ENCODE results near the gene MOCS1. TPM values are rescaled to one million over a fixed set of nuclear protein-coding genes. Genes with fewer than 3 reads are reported as not detected.

The MOCS1 gene
- total RNA-seq, 1 donor: 25.3 TPM

DNA sequence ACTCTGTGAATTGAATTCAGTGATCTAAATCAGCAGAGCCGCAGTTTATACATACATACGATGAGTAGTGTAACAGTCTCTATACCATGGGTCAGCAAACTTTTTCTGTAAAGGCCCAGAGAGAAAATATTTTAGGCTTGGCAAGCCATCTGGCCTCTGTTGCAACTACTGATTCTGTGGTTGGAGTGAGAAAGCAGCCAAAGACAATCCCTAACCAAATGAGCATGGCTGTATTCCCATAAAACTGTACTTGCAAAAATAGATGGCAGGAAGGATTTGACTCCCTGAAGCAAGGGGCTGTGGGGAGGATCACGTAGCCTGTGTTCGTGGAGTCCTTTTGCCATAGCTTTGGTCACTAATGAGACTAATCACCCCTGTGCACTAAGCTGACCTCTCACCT, 17.9 kb upstream of the MOCS1 start:
- H3K79me2 ChIP-seq (ENCODE audit: insufficient read depth, low read length): no peaks in the 10 kb centered on the region
- peaks cover 6% of the 10 kb centered on the region for H3K4me1 ChIP-seq (ENCODE audit: insufficient read depth, low read length)
- TF ChIP-seq, protein P1, sequence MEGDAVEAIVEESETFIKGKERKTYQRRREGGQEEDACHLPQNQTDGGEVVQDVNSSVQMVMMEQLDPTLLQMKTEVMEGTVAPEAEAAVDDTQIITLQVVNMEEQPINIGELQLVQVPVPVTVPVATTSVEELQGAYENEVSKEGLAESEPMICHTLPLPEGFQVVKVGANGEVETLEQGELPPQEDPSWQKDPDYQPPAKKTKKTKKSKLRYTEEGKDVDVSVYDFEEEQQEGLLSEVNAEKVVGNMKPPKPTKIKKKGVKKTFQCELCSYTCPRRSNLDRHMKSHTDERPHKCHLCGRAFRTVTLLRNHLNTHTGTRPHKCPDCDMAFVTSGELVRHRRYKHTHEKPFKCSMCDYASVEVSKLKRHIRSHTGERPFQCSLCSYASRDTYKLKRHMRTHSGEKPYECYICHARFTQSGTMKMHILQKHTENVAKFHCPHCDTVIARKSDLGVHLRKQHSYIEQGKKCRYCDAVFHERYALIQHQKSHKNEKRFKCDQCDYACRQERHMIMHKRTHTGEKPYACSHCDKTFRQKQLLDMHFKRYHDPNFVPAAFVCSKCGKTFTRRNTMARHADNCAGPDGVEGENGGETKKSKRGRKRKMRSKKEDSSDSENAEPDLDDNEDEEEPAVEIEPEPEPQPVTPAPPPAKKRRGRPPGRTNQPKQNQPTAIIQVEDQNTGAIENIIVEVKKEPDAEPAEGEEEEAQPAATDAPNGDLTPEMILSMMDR (IDR thresholded peaks at IDR 0.05; ENCODE audit: extremely low read depth, low read depth, low read length): no peak
- H3K4me2 ChIP-seq (ENCODE audit: insufficient read depth, low read length): no peak overlapping the region
- H3K36me3 ChIP-seq (ENCODE audit: insufficient read depth, low read length): no peaks in the 10 kb centered on the region
- H2AFZ ChIP-seq (ENCODE audit: low read length): no peak overlapping the region
- no peaks in the 10 kb centered on the region for H3K9me3 ChIP-seq (ENCODE audit: low read depth, low read length)
- H3K4me3 ChIP-seq (ENCODE audit: insufficient read depth, low read length): no peak overlapping the region
- H3K27me3 ChIP-seq (ENCODE audit: insufficient read depth, low read length): peaks cover 25% of the 10 kb centered on the region
- DNase-seq (ENCODE audit: insufficient read length, low spot score, missing footprints): no peak
- H4K20me1 ChIP-seq (ENCODE audit: insufficient read depth, low read length): no peaks in the 10 kb centered on the region
- no peak overlapping the region for H3K27ac ChIP-seq (ENCODE audit: low read depth, low read length)

GRCh38 chr6:39951716-39952115, 17.5 kb upstream of the MOCS1 start:
- Histone ChIP-seq H3K79me2 (ENCODE audit: insufficient read depth, low read length) (no peaks in the 10 kb centered on the region), H3K27me3 (ENCODE audit: insufficient read depth, low read length) (peaks cover 26% of the 10 kb centered on the region), H3K4me3 (ENCODE audit: insufficient read depth, low read length) (no peak overlapping the region), H3K9me3 (ENCODE audit: low read depth, low read length) (no peaks in the 10 kb centered on the region), H4K20me1 (ENCODE audit: insufficient read depth, low read length) (no peaks in the 10 kb centered on the region), H3K36me3 (ENCODE audit: insufficient read depth, low read length) (no peaks in the 10 kb centered on the region), H3K27ac (ENCODE audit: low read depth, low read length) (no peak overlapping the region), H2AFZ (ENCODE audit: low read length) (no peak overlapping the region), H3K4me2 (ENCODE audit: insufficient read depth, low read length) (no peak overlapping the region), H3K4me1 (ENCODE audit: insufficient read depth, low read length) (peaks cover 6% of the 10 kb centered on the region)
- no peak for DNase-seq (ENCODE audit: insufficient read length, low spot score, missing footprints)
- TF ChIP-seq, protein P1 (IDR thresholded peaks at IDR 0.05; ENCODE audit: extremely low read depth, low read depth, low read length): no peak

DNA sequence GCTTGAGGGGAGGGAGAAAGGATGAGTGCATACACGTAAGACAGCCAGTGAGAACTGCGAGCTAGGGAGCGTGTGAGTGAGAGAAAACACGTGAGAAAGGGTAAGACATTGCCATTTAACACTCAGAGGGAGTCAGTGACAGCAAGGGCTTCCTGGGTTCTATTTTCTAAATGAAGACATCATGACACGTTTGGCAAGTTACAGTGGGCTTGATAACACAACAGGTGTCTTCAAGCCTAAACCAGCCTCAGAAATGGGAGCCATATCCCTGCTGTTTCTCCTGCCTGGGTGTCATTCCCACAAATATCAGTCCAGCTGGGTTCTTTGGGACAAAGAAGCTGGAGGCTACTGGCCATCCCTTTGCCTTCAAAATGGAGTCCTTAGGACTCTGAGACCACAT, 16.9 kb upstream of the MOCS1 start:
- Histone ChIP-seq H3K4me3 (ENCODE audit: insufficient read depth, low read length) (no peak overlapping the region), H3K4me2 (ENCODE audit: insufficient read depth, low read length) (no peak overlapping the region), H3K36me3 (ENCODE audit: insufficient read depth, low read length) (no peaks in the 10 kb centered on the region), H2AFZ (ENCODE audit: low read length) (no peak overlapping the region), H3K79me2 (ENCODE audit: insufficient read depth, low read length) (no peaks in the 10 kb centered on the region), H3K9me3 (ENCODE audit: low read depth, low read length) (no peaks in the 10 kb centered on the region), H3K27ac (ENCODE audit: low read depth, low read length) (no peak overlapping the region), H3K4me1 (ENCODE audit: insufficient read depth, low read length) (peaks cover 6% of the 10 kb centered on the region), H3K27me3 (ENCODE audit: insufficient read depth, low read length) (peaks cover 29% of the 10 kb centered on the region), H4K20me1 (ENCODE audit: insufficient read depth, low read length) (no peaks in the 10 kb centered on the region)
- DNase-seq (ENCODE audit: insufficient read length, low spot score, missing footprints): no peak
- TF ChIP-seq, protein P1 (IDR thresholded peaks at IDR 0.05; ENCODE audit: extremely low read depth, low read depth, low read length): no peak

DNA sequence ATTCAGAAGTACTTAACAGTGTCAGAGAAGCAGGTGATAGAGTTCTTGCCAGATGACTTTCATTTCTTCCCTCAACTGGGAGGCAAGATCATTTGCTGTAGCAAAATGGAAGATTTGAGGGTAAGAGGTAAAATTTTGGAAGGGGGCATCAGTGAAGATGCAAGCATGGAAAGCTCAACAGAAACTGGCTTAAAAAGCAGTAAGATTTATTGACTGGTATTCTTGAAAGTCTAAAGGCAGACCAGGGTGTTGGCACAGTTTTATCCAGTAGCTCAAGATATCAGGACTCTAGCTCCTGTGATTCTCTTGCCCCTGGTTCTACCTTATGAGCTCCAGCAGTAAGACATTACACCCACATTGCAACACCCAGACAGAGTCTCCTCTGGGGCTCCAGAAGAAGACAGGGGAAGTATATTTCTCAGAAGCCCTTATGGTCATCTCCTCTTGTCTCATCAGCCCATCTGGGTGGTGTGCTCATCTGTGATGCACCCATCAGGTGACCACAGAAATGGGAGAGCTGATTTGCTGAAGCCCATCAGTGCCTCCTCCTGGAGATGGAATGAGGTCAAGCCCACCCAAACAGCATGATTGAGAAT, 16.0 kb upstream of the MOCS1 start:
- Histone ChIP-seq H3K4me3 (ENCODE audit: insufficient read depth, low read length) (no peak overlapping the region), H3K4me1 (ENCODE audit: insufficient read depth, low read length) (peaks cover 6% of the 10 kb centered on the region), H3K36me3 (ENCODE audit: insufficient read depth, low read length) (no peaks in the 10 kb centered on the region), H3K9me3 (ENCODE audit: low read depth, low read length) (no peaks in the 10 kb centered on the region), H2AFZ (ENCODE audit: low read length) (no peak overlapping the region), H4K20me1 (ENCODE audit: insufficient read depth, low read length) (no peaks in the 10 kb centered on the region), H3K79me2 (ENCODE audit: insufficient read depth, low read length) (no peaks in the 10 kb centered on the region), H3K27me3 (ENCODE audit: insufficient read depth, low read length) (peaks cover 29% of the 10 kb centered on the region), H3K4me2 (ENCODE audit: insufficient read depth, low read length) (no peak overlapping the region), H3K27ac (ENCODE audit: low read depth, low read length) (no peak overlapping the region)
- TF ChIP-seq, protein P1 (IDR thresholded peaks at IDR 0.05; ENCODE audit: extremely low read depth, low read depth, low read length): no peak
- no peak for DNase-seq (ENCODE audit: insufficient read length, low spot score, missing footprints)
